NCI-H2107 treated with DMSO at 0.1 percent for 48 hours (cell line): ENCODE results near the gene PIAS4.

ENCODE experiments used
- DNase-seq: peaks from one replicate; lab custom pipeline; 2025; ENCODE audit not compliant: unreplicated experiment; lab: John Stamatoyannopoulos, UW

PIAS4 gene

DNA sequence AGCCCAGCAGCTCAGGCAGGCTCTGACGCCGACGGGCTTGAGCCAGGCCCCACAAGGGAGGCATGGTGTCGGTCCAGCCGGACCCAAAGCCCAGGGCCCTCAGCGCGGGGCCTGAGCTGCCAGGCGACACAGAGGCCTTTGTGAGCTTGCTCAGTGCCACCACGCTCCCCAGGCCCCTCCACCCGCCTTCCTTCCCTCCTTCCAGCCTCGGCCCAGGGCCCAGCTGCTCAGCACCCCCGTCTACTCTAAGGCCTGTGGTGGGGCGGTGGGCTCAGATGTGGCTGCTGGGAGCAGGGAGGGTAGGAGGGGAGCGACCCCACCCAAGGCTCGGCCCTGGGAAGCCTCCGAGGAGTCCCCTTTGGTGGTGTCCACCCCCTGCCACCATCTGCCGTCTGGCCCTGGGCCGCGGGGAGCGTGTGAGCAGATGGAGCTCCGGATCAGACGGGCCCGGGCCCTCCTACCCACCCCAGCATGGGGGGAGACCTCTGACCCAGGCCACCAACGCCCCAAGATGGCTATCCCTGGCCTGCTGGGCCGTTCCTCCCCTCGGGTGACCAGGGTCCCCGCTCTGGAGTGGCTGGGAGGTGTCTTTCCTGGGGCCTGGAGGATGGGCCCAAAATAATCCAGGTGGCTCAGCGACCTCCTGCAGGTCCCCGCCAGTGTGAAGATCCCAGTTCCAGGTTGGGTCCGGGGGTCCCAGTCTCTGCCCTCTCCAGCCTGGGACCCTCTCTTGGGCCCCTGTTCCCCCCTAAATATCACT is 51.3 kb downstream of the PIAS4 start:
- DNase-seq: no peak

- DNase-seq: no peak
Observed at GRCh38 chr19:4059453-4059871, 51.9 kb downstream of the PIAS4 start.

GRCh38 chr19:4059891-4060620 is 52.5 kb downstream of the PIAS4 start:
- no peak for DNase-seq

- DNase-seq: no peak
Observed at GRCh38 chr19:4060621-4061177, 53.2 kb downstream of the PIAS4 start.

DNA sequence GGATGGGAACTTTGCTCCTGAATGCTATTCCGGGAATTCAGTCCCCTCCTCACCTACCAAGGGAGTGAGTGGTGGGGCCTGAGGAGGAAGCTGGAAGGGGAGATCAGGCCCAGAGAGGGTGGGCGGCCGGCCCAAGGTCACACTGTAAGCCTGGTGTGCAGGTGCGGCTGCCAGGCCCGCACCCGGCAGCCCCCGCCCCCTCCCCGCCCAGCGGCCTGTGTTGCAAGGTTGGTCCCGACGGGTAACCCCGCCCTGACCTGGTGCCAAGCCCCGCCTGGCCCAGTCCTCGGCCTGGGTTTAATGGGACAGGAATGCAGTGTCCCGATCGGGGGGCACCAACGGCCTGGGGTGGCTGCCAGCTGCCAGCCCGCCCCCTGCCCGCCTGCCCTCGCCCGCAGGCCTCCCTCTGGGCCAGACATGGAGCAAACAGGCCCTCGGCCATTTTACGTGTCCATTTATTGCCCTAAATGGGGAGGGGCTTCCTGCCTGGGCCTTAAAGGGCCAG is 53.7 kb downstream of the PIAS4 start:
- DNase-seq: no peak

DNA sequence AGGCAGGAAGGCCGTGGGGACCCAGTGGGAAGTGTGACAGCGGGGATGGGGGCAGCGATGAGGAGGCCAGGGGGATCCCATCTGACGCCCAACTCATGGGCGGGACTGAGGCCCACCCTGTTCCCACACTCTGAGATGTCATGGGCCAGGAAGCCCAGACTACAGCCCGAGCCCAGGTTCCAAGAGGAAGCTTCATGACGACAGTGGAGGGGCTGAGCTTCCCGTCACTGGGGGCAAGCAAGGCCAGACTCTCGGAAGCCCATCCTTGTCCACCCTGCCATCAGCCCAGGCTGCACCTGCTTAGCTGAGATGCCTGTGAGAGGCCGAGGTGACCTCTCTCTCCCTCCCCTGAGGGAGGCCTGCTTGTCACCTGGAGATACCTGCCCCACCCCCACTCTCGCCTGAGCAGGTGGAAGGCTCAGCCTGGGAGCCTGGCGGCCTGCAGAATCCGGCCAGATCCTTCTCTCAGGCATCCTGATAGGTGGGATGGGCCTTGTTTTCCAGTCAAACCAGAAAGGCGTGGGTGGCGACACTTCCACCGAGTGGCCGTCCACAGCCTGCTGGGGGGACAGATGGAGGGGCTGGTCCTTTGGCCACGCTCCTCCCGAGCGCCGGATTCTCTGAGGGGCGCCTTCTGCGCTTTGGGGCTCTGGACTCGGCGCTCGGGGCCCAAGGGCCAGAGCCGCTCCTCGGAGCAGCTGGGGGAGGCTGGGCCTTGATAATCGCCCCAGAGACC is 54.3 kb downstream of the PIAS4 start:
- DNase-seq: no peak

DNA sequence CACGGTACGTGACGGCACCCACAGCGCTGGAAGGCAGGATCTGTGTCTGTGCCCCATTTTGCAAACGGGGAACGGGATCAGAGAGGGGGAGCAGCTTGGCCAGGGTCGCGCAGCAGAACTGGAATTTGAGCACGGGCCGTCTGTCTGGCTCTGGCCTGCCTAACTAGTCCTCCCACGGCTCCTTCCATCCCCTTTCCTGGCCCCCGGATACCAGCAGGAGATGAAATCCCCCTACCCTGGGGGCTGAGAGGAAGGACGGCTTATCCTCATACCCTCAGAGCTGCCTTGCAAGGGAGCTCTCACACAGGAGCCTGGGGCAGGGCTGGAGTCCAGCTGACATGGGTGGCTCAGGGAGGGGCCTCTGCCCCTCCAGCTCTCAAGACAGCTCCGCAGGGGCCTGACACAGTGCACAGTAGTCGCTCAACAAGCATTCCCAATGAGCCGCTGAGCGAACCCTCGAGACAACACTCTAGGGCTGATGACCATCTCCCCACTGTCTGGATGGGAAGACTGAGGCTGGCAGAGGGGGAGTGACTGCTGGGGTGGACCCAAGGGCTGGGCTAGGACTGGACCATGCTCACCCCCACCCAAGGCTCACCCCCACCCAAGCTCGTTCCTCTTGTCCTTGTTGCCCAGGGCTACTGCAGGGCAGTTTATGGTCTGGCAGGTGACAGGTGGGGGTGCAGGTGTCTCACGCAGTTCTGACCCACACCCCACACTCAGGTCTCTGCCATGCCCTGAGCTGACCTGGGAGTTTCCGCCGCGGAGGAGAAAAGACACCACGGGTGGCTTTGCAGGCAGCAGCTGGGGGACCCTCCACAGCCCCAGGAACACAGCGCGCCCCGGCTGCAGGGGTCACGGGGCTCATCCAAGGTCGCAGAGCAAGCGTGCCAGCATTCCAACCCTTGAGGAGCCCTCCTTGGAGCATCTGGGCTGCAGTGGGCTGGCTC is 55.2 kb downstream of the PIAS4 start:
- DNase-seq: no peak

DNA sequence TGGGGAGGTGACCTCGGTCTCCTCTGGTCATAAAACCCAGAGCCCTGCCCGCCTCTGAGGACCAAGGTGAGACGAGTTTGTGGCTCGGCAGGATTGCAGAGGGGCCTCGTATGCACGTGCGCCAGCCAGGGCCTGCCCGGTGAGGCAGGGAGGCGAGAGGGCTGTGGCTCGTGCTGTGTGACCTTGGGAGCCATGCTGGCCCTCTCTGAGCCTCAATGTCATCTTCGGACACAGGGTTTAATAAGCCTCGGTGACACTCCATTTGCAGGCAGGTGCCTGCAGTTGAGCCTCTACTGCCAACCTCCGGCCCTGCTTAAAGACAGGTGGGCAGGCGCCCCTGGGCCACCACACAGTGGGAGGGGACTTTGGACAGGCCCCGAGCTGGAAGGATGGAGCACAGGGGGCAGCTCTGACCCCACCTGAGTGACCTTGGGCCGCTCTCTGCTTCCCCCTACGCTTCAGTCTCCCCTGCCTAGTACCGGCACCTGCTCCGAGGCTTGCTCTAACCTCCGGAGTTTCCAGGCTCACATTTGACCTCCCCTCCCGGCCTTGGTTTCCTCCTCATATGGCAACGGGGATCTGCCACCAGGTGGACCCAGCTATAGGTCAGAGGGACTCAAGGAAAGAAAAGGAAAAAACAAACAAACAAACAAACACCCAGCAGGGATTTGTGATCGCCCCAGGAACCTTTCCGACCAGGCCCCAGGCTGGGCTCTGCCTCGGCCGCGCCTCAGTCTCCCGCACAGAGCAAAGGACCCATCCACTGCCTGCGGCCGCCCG is 56.0 kb downstream of the PIAS4 start:
- DNase-seq: no peak

DNA sequence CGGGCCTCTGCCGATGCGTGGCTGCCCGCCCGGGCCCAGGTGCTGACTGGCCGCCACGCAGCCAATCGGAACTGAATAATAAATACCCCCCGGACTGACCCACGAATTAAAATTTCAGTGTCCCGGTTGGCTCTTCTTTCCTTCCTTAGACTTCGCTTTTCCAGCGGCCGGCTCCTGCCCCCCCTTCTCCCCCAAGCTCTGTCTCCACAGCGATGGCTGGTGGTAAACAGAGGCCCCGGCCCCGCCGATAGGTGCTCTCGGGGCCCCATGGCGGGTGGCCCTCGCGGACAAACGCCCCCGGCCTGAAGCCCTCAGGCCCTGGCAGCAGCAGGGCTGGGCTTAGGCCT is 56.6 kb downstream of the PIAS4 start:
- no peak for DNase-seq

- DNase-seq: no peak
Observed at GRCh38 chr19:4064496-4065260, 57.1 kb downstream of the PIAS4 start.

DNA sequence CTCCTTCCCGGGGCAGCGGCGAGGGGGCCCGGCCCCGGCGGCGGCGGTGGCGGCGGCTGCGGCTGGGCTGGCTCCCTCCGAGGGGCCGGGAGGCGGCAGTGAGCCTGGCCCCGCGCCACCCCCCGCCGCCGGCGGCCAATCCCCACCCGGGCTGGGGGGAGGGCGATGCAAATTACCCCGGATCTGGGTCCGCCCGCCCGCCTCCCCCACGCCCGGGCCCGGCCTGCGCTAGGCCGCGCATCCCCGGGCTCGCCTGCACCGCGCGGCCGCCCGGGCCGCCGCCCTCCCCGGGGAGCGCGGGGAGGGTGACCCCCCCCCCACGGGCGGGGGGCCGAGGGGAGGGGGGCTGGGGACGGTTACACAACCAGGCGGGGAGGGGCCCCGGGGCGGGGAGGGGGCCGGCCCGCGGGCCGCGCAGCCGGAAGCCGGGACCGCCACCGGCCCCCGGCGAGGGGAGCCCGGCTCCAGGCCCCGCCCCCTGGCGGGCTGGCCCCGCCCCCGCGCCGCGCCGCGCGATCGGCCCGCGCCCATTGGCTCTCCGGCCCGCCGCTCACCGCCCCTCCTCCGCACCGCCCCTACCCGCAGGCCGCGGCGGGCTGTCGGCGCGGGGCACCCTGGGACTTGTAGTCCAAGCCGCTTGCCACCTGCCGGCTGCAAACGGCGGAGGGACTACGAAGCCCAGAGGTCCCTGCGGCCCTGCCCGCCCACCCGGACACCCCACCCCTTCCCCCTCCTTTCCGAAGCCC is 58.1 kb downstream of the PIAS4 start:
- DNase-seq: peak; percentile 53

DNA sequence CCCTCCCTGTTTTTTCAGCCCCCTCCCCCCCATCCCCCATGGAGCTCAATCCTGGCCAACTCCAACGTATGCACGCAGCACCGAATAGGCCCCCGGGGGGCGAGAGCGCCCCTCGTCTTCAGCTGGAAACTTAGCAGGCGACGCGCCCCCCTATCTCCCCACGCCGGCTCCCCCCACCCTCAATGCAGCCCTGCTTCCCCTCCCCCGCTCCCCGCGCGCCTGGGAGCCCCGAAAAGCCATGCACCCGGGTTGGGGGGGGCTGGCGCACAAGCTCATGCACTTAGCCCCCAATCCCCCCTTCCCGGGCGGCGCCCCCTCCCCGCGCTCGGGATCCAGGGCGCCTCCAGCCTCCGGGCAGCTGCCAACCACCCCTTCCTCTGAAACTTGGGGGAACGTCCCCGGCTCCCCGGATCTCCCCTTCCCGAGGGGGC is 58.7 kb downstream of the PIAS4 start:
- DNase-seq: no peak

- peak; percentile 35 for DNase-seq
Observed at GRCh38 chr19:4066682-4067395, 59.3 kb downstream of the PIAS4 start, which contains the start of gene ZBTB7A. TSS of gene ZBTB7A (minus strand) at chr19:4066899. CDS start at chr19:4055232, 11,667 bp downstream.

DNA sequence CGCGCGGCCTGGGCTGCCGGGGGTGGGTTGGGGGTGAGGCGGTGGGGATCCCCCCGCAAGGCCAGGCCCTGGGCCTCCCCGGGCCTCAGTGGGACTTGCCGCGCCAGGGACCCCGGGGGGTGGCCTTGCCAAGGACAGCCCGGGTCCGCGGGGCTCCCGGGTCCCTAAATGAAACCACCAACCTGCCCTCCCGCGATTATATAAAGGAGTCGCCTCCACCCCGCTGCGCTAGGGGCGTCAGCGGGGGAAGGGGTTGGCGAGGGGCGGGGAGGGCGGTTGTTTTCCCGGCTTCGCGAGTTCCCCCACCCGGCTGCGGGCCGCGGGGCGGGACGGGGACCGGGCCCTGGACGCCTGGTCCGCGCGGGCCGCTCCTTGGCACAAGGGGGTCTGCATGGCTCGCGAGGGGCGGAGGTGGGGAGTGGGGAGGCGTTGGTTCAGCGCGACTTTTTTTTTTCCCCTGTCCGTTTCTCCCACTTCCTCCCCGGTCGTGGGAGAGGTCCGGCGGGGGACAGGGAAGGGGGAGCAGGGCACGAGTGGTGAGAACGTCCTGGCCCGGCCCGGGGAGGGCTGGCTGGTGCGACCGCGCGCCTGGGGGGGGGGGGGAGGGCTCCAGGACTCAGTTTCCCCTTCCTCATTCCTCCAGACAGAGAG is 60.0 kb downstream of the PIAS4 start:
- DNase-seq: no peak

- no peak for DNase-seq
Observed at GRCh38 chr19:4068047-4068966, 60.8 kb downstream of the PIAS4 start.
